Adrenal gland (tissue), 12 donors: ENCODE results near the gene DNASE1L2. TPM values are rescaled to one million over a fixed set of nuclear protein-coding genes. Genes with fewer than 3 reads are reported as not detected.

Experiments
- DNase-seq, 7 donors: peaks; one replicate each; pipeline ENCODE4 v3.0.0-alpha.2; 2019 to 2020
- H3K27ac ChIP-seq, 5 donors: fragments of 200-600 bp; sonication (generic) in 4 of 5; 1 replicate in 3 of 5; 2 replicates in 2 of 5; pipeline versions ENCODE4 v1.5.1 to v1.8.0; 2016 to 2020; ENCODE audit warnings: mild to moderate bottlenecking in 1 of 5
- H3K27me3 ChIP-seq: fragments of 200-600 bp; 2 replicates; pipeline ENCODE4 v1.8.0; 2021
- H3K36me3 ChIP-seq, 2 donors: fragments of 200-600 bp; replicated peaks in 1 of 2; 1 replicate in 1 of 2; 2 replicates in 1 of 2; pipeline versions ENCODE4 v1.5.1 to v1.8.0; 2018 to 2022
- H3K4me1 ChIP-seq, 2 donors: fragments of 200-600 bp; replicated peaks in 1 of 2; 1 replicate in 1 of 2; 2 replicates in 1 of 2; pipeline versions ENCODE4 v1.5.1 to v1.8.0; 2018 to 2021
- H3K4me3 ChIP-seq, 4 donors: fragments of 200-600 bp; sonication (generic) in 3 of 4; one replicate each; pipeline ENCODE4 v1.5.1; 2016 to 2018
- H3K9me3 ChIP-seq, 3 donors: fragments of 200-600 bp; sonication (generic) in 1 of 3; replicated peaks in 1 of 3; 1 replicate in 2 of 3; 2 replicates in 1 of 3; pipeline versions ENCODE4 v1.5.1 to v1.8.0; 2016 to 2021
- CTCF ChIP-seq, 6 experiments: fragments of 450-650 bp in 4 of 6; fragments of 200-600 bp in 2 of 6; sonication (generic) in 1 of 6; IDR thresholded peaks; 1 replicate in 5 of 6; 2 replicates in 1 of 6; pipeline versions ENCODE4 v1.5.1 to v1.8.0; 2016 to 2021; ENCODE audit warnings: antibody characterized with exemption in 6 of 6, mild to moderate bottlenecking in 2 of 6, moderate library complexity in 1 of 6
- POLR2A ChIP-seq, 2 donors: fragments of 450-650 bp; IDR thresholded peaks; one replicate each; pipeline ENCODE4 v1.6.1; 2017; ENCODE audit warnings: antibody characterized with exemption in 2 of 2, mild to moderate bottlenecking in 2 of 2, moderate library complexity in 1 of 2
- WGBS, 4 donors: extraction: QIAGEN DNeasy Blood & Tissue Kit in 2 of 4; methylation state at CpG; one replicate each; pipeline versions ENCODE4 v1.1.5 to v1.1.7; 2013 to 2017; 5-methylcytosine and 5-hydroxymethylcytosine counted together
- intact Hi-C, 2 donors: fragments of 100-400 bp; cut with DNase I; formaldehyde crosslinking; loops; one replicate each; pipeline versions ENCODE4 v1.14.1 to v1.15.0; 2022 to 2023
- polyA plus RNA-seq, 3 donors: library from polyadenylated mRNA; stranded (reverse); fragments of 200-250 nt in 2 of 3; fragments of 350-450 nt in 1 of 3; fragmentation: Illumina TruSeq in 1 of 3; extraction: RNeasy Lipid Tissue Mini Kit (QIAGEN cat#74804) in 1 of 3; gene quantifications; one replicate each; pipeline ENCODE4 v1.2.3, GENCODE V29; 2013 to 2014
- total RNA-seq, 9 donors: library from RNA; depleted of rRNA in 4 of 9; stranded (reverse); fragments of >200 nt in 4 of 9; fragments of 120-200 nt in 1 of 9; fragmentation: NEBNext Ultra II Directional in 1 of 9; extraction: Animal tissue kit (Norgen Biotek cat#: 25700) in 1 of 9; gene quantifications; one replicate each; pipeline versions ENCODE4 v1.1.0 to v1.2.4, GENCODE V29; 2013 to 2023
- donor health status: healthy with polysubstance abuse.
- donor health status: Bipolar disorder and iron deficiency.
- donor health status: DM: yes; HTN: yes; CAD: no.
- donor health status: DM: no; HTN: no; CAD: no.
- donor health status: DM: no; HTN: no; CAD: no.
- donor health status: DM: yes; HTN: yes; CAD: no.

Gene DNASE1L2
- total and polyA plus RNA-seq, 12 donors = 0.25 to 6.0 (median 0.89) TPM; not detected in 2

DNA sequence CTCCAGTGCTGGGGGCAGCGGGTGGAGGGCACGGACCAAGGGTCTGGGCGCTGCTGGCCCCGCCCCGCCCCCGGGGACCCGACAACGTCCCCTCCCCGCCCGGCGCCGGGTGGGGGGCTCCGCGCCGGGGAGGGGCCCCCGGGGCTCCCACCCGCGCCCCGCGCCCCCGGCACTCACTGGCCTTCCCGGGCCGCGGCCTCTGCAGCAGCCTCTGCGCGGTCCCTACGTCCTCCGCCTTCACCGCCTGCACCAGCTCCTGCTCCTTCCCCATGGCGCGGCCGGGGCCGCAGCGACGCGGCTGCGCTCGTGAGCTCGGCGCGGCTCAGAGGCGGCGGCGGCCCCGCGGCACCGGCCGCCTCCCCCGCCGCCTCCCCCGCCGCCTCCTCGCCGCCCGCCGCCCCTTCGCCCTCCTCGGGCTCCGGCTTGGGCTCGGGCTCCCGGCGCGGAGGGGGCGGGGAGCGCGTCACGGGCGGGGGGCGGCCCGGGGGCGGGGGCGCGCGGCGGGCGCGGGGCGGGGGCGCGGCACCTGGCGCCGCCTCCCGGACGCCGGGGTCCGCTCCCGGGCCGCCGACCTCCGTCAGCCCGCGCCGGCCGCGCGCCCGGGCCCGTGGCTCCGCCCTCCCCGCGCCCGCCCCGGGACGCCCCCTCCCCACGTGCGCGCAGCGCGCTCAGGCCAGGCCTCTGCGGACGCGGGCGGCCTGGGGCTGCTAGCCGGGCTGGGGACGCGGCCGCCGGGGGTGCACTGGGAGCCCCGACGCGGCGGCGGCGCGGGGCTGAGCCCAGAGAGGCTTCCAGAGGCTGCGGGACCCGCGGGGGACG is 39.9 kb upstream of the DNASE1L2 start, which contains the start of gene CASKIN1:
Gene CASKIN1 (minus strand): TSS at position 444 of the 819 bp plus-strand sequence. CDS start 173 bp downstream, at position 271.
- Histone ChIP-seq H3K27ac (no peak within 1 kb of the TSS), H3K4me1 (peaks cover 0 to 8% of the 10 kb centered on the region in 2 donors), H3K4me3 (peak within 1 kb of the TSS in 1 of 4 donors; percentile 48), H3K27me3 (peaks cover 14% of the 10 kb centered on the region), H3K36me3 (no peaks in the 10 kb centered on the region), H3K9me3 (no peaks in the 10 kb centered on the region)
- TF ChIP-seq POLR2A (IDR thresholded peaks at IDR 0.05) = no peak
- TF ChIP-seq CTCF (IDR thresholded peaks at IDR 0.05) = no peak
- DNase-seq = no peak
- WGBS, 4 donors = 1 to 10% (median 1%) methylated on average over 2 to 100 of the region's 129 CpGs; no CpG with 5 or more reads in 1 of the 4 donors
- intact Hi-C loops = no loop called here

DNA sequence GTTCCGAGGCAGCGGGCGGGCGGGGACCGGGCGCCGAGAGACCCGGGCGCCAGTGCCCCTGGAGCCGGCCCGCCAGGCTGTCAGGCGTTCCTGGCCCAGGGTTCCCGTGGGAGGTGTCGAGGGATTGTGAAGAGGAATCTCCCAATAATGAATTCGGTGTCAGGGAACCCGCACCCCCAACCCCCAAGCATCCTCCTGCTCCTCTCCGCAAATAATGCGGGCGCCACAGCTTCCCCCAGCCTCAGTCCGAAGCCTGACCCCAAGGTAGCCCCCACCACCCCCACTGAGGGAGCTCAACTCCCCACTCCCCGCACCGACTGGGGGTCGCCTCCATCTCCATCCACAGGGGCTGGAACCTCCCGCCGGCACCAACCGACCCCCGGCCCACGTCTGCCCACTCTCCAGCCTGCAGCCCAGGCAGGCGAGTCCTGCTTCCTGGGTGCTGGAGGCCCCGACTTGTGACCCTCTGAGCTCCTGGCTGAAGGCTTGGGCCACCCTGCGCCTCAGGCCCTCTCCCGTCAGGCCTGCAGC is 39.2 kb upstream of the DNASE1L2 start:
- no peak for DNase-seq
- H3K36me3 ChIP-seq = no peaks in the 10 kb centered on the region
- H3K27me3 ChIP-seq = peaks cover 14% of the 10 kb centered on the region
- no peaks in the 10 kb centered on the region for H3K9me3 ChIP-seq
- WGBS, 4 donors = 35 to 61% (median 39%) methylated on average over 18 to 32 of the region's 32 CpGs; no CpG with 5 or more reads in 1 of the 4 donors
- no peak overlapping the region for H3K27ac ChIP-seq
- H3K4me1 ChIP-seq = peaks cover 0 to 8% of the 10 kb centered on the region in 2 donors
- intact Hi-C loops = no loop called here
- TF ChIP-seq CTCF (IDR thresholded peaks at IDR 0.05) (no peak), POLR2A (IDR thresholded peaks at IDR 0.05) (no peak)
- H3K4me3 ChIP-seq = no peak overlapping the region

GRCh38 chr16:2197765-2198164 is 38.5 kb upstream of the DNASE1L2 start:
- H3K4me3 ChIP-seq = no peak overlapping the region
- intact Hi-C loops = no loop called here
- peaks cover 0 to 8% of the 10 kb centered on the region in 2 donors for H3K4me1 ChIP-seq
- H3K27me3 ChIP-seq = peaks cover 14% of the 10 kb centered on the region
- TF ChIP-seq POLR2A (IDR thresholded peaks at IDR 0.05) = no peak
- TF ChIP-seq CTCF (IDR thresholded peaks at IDR 0.05) = no peak
- DNase-seq = no peak
- H3K9me3 ChIP-seq = no peaks in the 10 kb centered on the region
- H3K36me3 ChIP-seq = no peaks in the 10 kb centered on the region
- no peak overlapping the region for H3K27ac ChIP-seq
- WGBS, 4 donors = 74 to 87% (median 82%) methylated on average over 6 of the region's 6 CpGs

DNA sequence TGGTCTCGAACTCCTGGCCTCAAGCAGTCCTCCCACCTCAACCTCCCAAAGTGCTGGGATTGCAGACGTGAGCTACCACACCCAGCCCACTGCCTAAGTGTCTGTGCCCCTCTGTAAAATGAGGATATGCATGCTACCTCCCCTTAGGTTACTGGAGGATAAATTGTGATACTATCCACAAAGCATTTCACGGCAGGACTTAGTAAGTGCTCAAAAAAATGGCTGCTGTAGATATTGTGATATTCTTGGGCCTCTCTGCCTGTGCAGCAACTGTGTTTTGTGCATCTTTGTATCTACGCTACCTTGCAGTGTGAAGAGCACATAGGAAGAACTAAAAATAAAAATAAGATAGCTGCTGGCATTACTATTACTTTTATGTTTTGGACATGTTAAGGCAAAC is 38.0 kb upstream of the DNASE1L2 start:
- intact Hi-C loops = no loop called here
- Histone ChIP-seq H3K36me3 (no peaks in the 10 kb centered on the region), H3K9me3 (no peaks in the 10 kb centered on the region), H3K27ac (no peak overlapping the region), H3K4me3 (no peak overlapping the region), H3K4me1 (peaks cover 0 to 8% of the 10 kb centered on the region in 2 donors), H3K27me3 (peaks cover 14% of the 10 kb centered on the region)
- DNase-seq = no peak
- TF ChIP-seq CTCF (IDR thresholded peaks at IDR 0.05) = no peak
- no peak for TF ChIP-seq POLR2A (IDR thresholded peaks at IDR 0.05)
- WGBS, 4 donors = 60 to 75% (median 71%) methylated on average over 4 of the region's 4 CpGs
